KMS-11 (cell line): ENCODE data around the gene CNDP1.
A peak's percentile ranks its signal among the peaks of the same experiment; 100 is the strongest.

Experiments used
- H2AFZ ChIP-seq: fragments of 200-600 bp; sonication (generic); 2 replicates; pipeline ENCODE4 v1.6.1; 2016; ENCODE audit warnings: antibody characterized with exemption, mixed run types, low read depth
- H3K27ac ChIP-seq: fragments of 200-600 bp; sonication (generic); 2 replicates; pipeline ENCODE4 v1.6.1; 2016; ENCODE audit warnings: mild to moderate bottlenecking, mixed run types
- H3K27me3 ChIP-seq: fragments of 200-600 bp; sonication (generic); 2 replicates; pipeline ENCODE4 v1.6.1; 2017; ENCODE audit warnings: mild to moderate bottlenecking, low read depth, mixed run types, moderate library complexity; ENCODE audit not compliant: insufficient read depth
- H3K36me3 ChIP-seq: fragments of 200-600 bp; sonication (generic); 2 replicates; pipeline ENCODE4 v1.6.1; 2017; ENCODE audit warnings: mild to moderate bottlenecking, mixed run types; ENCODE audit not compliant: insufficient read depth
- H3K4me1 ChIP-seq: fragments of 200-600 bp; sonication (generic); 2 replicates; pipeline ENCODE4 v1.6.1; 2016; ENCODE audit warnings: mild to moderate bottlenecking, low read depth, mixed run types; ENCODE audit not compliant: poor library complexity, severe bottlenecking
- H3K4me2 ChIP-seq: fragments of 200-600 bp; sonication (generic); 2 replicates; pipeline ENCODE4 v1.7.0; 2016; ENCODE audit warnings: mild to moderate bottlenecking, mixed run types
- H3K4me3 ChIP-seq: fragments of 200-600 bp; sonication (generic); IDR thresholded peaks from 2 replicates; pipeline ENCODE4 v1.6.1; 2017; ENCODE audit warnings: low read depth, low read length, mixed read lengths; ENCODE audit not compliant: insufficient read depth
- H3K79me2 ChIP-seq: fragments of 200-600 bp; sonication (generic); 2 replicates; pipeline ENCODE4 v1.6.1; 2016; ENCODE audit warnings: low read depth, mixed run types; ENCODE audit not compliant: insufficient read depth
- H3K9ac ChIP-seq: fragments of 200-600 bp; sonication (generic); 2 replicates; pipeline ENCODE4 v1.6.1; 2016; ENCODE audit warnings: mild to moderate bottlenecking, mixed run types
- H4K20me1 ChIP-seq: fragments of 200-600 bp; sonication (generic); 2 replicates; pipeline ENCODE4 v1.6.1; 2016; ENCODE audit warnings: mild to moderate bottlenecking, mixed run types; ENCODE audit not compliant: insufficient read depth
- TF ChIP-seq, protein P1 (sequence below): fragments of 200-600 bp; sonication (generic); conservative IDR thresholded peaks from 2 replicates; pipeline ENCODE4 v1.6.1; 2017; ENCODE audit warnings: low read depth, mild to moderate bottlenecking, antibody characterized with exemption, low read length, moderate library complexity, mixed read lengths

The CNDP1 gene

GRCh38 chr18:74503137-74503536 lies 31.2 kb upstream of the CNDP1 start:
- TF ChIP-seq, protein P1, sequence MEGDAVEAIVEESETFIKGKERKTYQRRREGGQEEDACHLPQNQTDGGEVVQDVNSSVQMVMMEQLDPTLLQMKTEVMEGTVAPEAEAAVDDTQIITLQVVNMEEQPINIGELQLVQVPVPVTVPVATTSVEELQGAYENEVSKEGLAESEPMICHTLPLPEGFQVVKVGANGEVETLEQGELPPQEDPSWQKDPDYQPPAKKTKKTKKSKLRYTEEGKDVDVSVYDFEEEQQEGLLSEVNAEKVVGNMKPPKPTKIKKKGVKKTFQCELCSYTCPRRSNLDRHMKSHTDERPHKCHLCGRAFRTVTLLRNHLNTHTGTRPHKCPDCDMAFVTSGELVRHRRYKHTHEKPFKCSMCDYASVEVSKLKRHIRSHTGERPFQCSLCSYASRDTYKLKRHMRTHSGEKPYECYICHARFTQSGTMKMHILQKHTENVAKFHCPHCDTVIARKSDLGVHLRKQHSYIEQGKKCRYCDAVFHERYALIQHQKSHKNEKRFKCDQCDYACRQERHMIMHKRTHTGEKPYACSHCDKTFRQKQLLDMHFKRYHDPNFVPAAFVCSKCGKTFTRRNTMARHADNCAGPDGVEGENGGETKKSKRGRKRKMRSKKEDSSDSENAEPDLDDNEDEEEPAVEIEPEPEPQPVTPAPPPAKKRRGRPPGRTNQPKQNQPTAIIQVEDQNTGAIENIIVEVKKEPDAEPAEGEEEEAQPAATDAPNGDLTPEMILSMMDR, result no peak
- Histone ChIP-seq H3K27ac (peak overlapping the region; percentile 78; the same call in 1 of the 2 replicates), H3K4me3 (no peak overlapping the region), H3K27me3 (no peaks in the 10 kb centered on the region), H3K9ac (no peak overlapping the region), H4K20me1 (0 out of 2 replicates have a peak, but pooled peaks cover 2% of the 10 kb centered on the region), H3K4me2 (peak overlapping the region; percentile 70), H3K36me3 (peaks cover 52% of the 10 kb centered on the region; the same call in 1 of the 2 replicates), H3K4me1 (peaks cover 48% of the 10 kb centered on the region), H2AFZ (no peak overlapping the region), H3K79me2 (peaks cover 89% of the 10 kb centered on the region)

- Histone ChIP-seq H4K20me1 (0 out of 2 replicates have a peak, but pooled peaks cover 6% of the 10 kb centered on the region), H3K4me3 (no peak overlapping the region), H2AFZ (no peak overlapping the region), H3K27ac (no peak overlapping the region), H3K36me3 (peaks cover 63% of the 10 kb centered on the region; the same call in 1 of the 2 replicates), H3K4me1 (peaks cover 41% of the 10 kb centered on the region), H3K9ac (no peak overlapping the region), H3K79me2 (peaks cover 94% of the 10 kb centered on the region), H3K27me3 (no peaks in the 10 kb centered on the region), H3K4me2 (no peak overlapping the region)
- TF ChIP-seq, protein P1, result no peak
These were observed 28.5 kb upstream of the CNDP1 start for GRCh38 chr18:74505776-74506175.

DNA sequence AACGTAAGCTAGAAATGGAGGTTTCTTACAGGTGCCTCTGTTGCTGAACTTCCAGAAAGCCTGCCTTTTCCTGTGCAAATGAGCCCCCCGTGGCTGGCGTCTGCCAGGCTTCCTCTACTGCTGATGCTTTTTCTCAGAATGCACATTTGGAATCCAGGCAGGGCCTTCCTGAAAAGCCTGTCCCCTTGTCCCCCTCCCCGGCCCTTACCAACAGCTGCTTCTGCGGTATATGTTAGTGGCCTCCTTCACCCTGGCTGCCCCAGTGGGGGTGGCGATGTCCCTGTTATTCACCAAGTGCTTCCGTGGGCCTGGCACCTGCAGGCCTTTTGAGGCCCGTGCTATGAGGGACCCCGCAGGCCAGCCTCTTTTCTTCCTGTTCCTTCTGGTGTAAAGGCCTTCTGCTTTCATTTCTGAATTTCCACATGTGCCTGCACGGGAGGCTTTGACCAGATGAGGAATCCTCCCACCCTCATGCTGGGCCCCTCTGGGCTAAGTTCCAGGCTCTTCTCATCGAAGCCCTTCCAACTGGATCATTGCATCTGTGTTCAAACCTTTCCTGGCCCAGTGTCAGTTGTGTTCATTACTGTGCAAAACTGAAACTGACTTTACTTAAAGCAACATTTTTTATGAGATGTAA lies 27.7 kb upstream of the CNDP1 start:
- peaks cover 65% of the 10 kb centered on the region; the same call in 1 of the 2 replicates for H3K36me3 ChIP-seq
- TF ChIP-seq, protein P1, result no peak
- H4K20me1 ChIP-seq, result 0 out of 2 replicates have a peak, but pooled peaks cover 6% of the 10 kb centered on the region
- H3K27me3 ChIP-seq, result no peaks in the 10 kb centered on the region
- no peak overlapping the region for H3K27ac ChIP-seq
- H3K9ac ChIP-seq, result no peak overlapping the region
- no peak overlapping the region for H3K4me2 ChIP-seq
- peaks cover 41% of the 10 kb centered on the region for H3K4me1 ChIP-seq
- H2AFZ ChIP-seq, result no peak overlapping the region
- H3K79me2 ChIP-seq, result peaks cover 86% of the 10 kb centered on the region
- H3K4me3 ChIP-seq, result no peak overlapping the region

DNA sequence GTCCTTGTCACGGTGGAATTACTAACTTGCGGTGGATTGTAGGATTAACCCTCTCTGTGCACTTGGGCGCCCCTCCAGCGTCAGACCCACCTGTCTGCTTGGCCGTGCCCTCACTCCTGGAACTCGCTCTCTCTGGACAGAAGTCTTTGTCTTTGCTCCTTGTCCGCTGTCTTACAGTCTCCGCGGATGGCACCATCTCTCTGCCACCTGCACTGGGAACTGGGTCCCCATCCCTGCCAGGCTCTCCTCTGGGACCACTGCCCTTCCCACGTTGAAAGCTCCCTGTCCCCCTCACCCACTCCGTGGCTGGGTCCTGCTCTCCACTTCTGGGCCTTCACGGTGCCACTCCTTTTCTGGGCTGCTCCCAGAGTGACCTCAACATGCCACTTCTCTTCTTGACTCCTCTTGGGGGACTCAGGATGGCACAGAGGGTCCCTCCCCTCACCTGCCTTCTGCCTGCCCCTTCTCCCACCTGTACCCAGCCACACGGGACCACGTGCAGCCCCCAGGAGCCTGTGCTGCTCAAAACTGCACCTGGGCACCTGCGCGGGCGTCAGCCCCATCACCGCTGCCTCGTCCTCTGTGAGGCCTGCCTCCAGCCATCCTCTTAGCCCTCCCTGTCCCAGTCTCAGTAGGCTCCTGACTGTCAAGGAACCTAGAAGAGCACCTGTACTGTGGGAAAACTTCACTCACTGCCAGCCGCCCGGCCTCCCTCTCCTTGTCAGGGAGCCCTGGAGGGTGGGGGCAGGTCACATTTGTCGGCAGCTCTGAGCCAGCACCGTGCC lies 27.0 kb upstream of the CNDP1 start:
- Histone ChIP-seq H3K4me3 (no peak overlapping the region), H3K4me2 (no peak overlapping the region), H3K79me2 (peaks cover 85% of the 10 kb centered on the region), H3K27ac (no peak overlapping the region), H4K20me1 (0 out of 2 replicates have a peak, but pooled peaks cover 6% of the 10 kb centered on the region), H3K36me3 (peaks cover 62% of the 10 kb centered on the region; the same call in 1 of the 2 replicates), H2AFZ (no peak overlapping the region), H3K27me3 (no peaks in the 10 kb centered on the region), H3K9ac (no peak overlapping the region), H3K4me1 (peaks cover 34% of the 10 kb centered on the region)
- TF ChIP-seq, protein P1, result no peak
